ENCODE data around the gene ZNF783.
"Not testable (repeated sequence)": the region's sequence is repeated elsewhere in the genome, so short reads cannot be mapped to it uniquely, and the experiment has no call there.

Gene ZNF783

GRCh38 chr7:149228831-149229471 is 33.0 kb upstream of the ZNF783 start:
- Mint-ChIP-seq H3K4me1 (ENCODE audit: low read depth) (peaks cover 8% of the 10 kb centered on the region), H3K27ac (no peak overlapping the region), H3K9me3 (no peaks in the 10 kb centered on the region), H3K36me3 (ENCODE audit: low read depth) (peaks cover 25% of the 10 kb centered on the region), H3K4me3 (no peak overlapping the region), H3K27me3 (peaks cover 8% of the 10 kb centered on the region)
- intact Hi-C loops (cut with micrococcal nuclease): no loop called here

- Mint-ChIP-seq H3K27ac (no peak overlapping the region), H3K36me3 (ENCODE audit: low read depth) (peaks cover 20% of the 10 kb centered on the region), H3K27me3 (peaks cover 8% of the 10 kb centered on the region), H3K4me3 (no peak overlapping the region), H3K9me3 (no peaks in the 10 kb centered on the region), H3K4me1 (ENCODE audit: low read depth) (peaks cover 8% of the 10 kb centered on the region)
- intact Hi-C loops (cut with micrococcal nuclease): no loop called here
Measured at GRCh38 chr7:149229526-149229925, 32.5 kb upstream of the ZNF783 start.

- H3K36me3 Mint-ChIP-seq (ENCODE audit: low read depth): no peaks in the 10 kb centered on the region
- H3K4me1 Mint-ChIP-seq (ENCODE audit: low read depth): peaks cover 8% of the 10 kb centered on the region
- H3K9me3 Mint-ChIP-seq: no peaks in the 10 kb centered on the region
- peaks cover 8% of the 10 kb centered on the region for H3K27me3 Mint-ChIP-seq
- H3K4me3 Mint-ChIP-seq: no peak overlapping the region
- no peak overlapping the region for H3K27ac Mint-ChIP-seq
- intact Hi-C loops (cut with micrococcal nuclease): no loop called here
Measured at GRCh38 chr7:149232362-149232761, 29.6 kb upstream of the ZNF783 start.

- H3K36me3 Mint-ChIP-seq (ENCODE audit: low read depth); H3K4me3 Mint-ChIP-seq; H3K9me3 Mint-ChIP-seq; intact Hi-C loops (cut with micrococcal nuclease): not testable (repeated sequence)
- Mint-ChIP-seq H3K4me1 (ENCODE audit: low read depth) (peaks cover 11% of the 10 kb centered on the region), H3K27me3 (peaks cover 13% of the 10 kb centered on the region), H3K27ac (peak overlapping the region; percentile 41)
Measured at GRCh38 chr7:149233655-149234204, 28.3 kb upstream of the ZNF783 start.

- Mint-ChIP-seq H3K36me3 (ENCODE audit: low read depth) (peaks cover 18% of the 10 kb centered on the region), H3K4me3 (no peak overlapping the region), H3K9me3 (peaks cover 2% of the 10 kb centered on the region), H3K27me3 (peaks cover 8% of the 10 kb centered on the region), H3K4me1 (ENCODE audit: low read depth) (peaks cover 24% of the 10 kb centered on the region), H3K27ac (no peak overlapping the region)
- intact Hi-C loops (cut with micrococcal nuclease): no loop called here
Measured at GRCh38 chr7:149237502-149237901, 24.5 kb upstream of the ZNF783 start.

- peak overlapping the region; percentile 17 for H3K4me3 Mint-ChIP-seq
- H3K4me1 Mint-ChIP-seq (ENCODE audit: low read depth): peaks cover 24% of the 10 kb centered on the region
- H3K27me3 Mint-ChIP-seq: peaks cover 4% of the 10 kb centered on the region
- peaks cover 23% of the 10 kb centered on the region for H3K36me3 Mint-ChIP-seq (ENCODE audit: low read depth)
- intact Hi-C loops (cut with micrococcal nuclease): no loop called here
- H3K27ac Mint-ChIP-seq: peak overlapping the region; percentile 91
- peaks cover 8% of the 10 kb centered on the region for H3K9me3 Mint-ChIP-seq
Measured at GRCh38 chr7:149238051-149238450, 23.9 kb upstream of the ZNF783 start.

- intact Hi-C loops (cut with micrococcal nuclease): no loop called here
- peak within 1 kb of the TSS; percentile 90 for H3K4me3 Mint-ChIP-seq
- peaks cover 24% of the 10 kb centered on the region for H3K4me1 Mint-ChIP-seq (ENCODE audit: low read depth)
- H3K36me3 Mint-ChIP-seq (ENCODE audit: low read depth): peaks cover 23% of the 10 kb centered on the region
- H3K27ac Mint-ChIP-seq: peak within 1 kb of the TSS; percentile 91
- H3K9me3 Mint-ChIP-seq: peaks cover 8% of the 10 kb centered on the region
- H3K27me3 Mint-ChIP-seq: peaks cover 4% of the 10 kb centered on the region
Measured at GRCh38 chr7:149239345-149240143, 22.5 kb upstream of the ZNF783 start, which contains the start of gene ZNF212. Gene ZNF212 (plus strand): TSS chr7:149239651. CDS start chr7:149239779, 128 bp downstream.

- H3K27ac Mint-ChIP-seq: no peak overlapping the region
- peaks cover 4% of the 10 kb centered on the region for H3K27me3 Mint-ChIP-seq
- peaks cover 8% of the 10 kb centered on the region for H3K9me3 Mint-ChIP-seq
- peaks cover 23% of the 10 kb centered on the region for H3K36me3 Mint-ChIP-seq (ENCODE audit: low read depth)
- intact Hi-C loops (cut with micrococcal nuclease): no loop called here
- peaks cover 28% of the 10 kb centered on the region for H3K4me1 Mint-ChIP-seq (ENCODE audit: low read depth)
- peak overlapping the region; percentile 90 for H3K4me3 Mint-ChIP-seq
Measured at GRCh38 chr7:149240637-149241036, 21.4 kb upstream of the ZNF783 start.

- Mint-ChIP-seq H3K4me1 (ENCODE audit: low read depth) (peaks cover 33% of the 10 kb centered on the region), H3K36me3 (ENCODE audit: low read depth) (peaks cover 30% of the 10 kb centered on the region), H3K9me3 (peaks cover 8% of the 10 kb centered on the region), H3K27ac (no peak overlapping the region), H3K4me3 (no peak overlapping the region), H3K27me3 (peaks cover 4% of the 10 kb centered on the region)
- intact Hi-C loops (cut with micrococcal nuclease): no loop called here
Measured at GRCh38 chr7:149241696-149242095, 20.3 kb upstream of the ZNF783 start.

GRCh38 chr7:149245244-149245643 is 16.8 kb upstream of the ZNF783 start:
- no peak overlapping the region for H3K4me3 Mint-ChIP-seq
- H3K9me3 Mint-ChIP-seq: peaks cover 8% of the 10 kb centered on the region
- H3K36me3 Mint-ChIP-seq (ENCODE audit: low read depth): peaks cover 28% of the 10 kb centered on the region
- no peaks in the 10 kb centered on the region for H3K27me3 Mint-ChIP-seq
- H3K27ac Mint-ChIP-seq: no peak overlapping the region
- intact Hi-C loops (cut with micrococcal nuclease): no loop called here
- peaks cover 22% of the 10 kb centered on the region for H3K4me1 Mint-ChIP-seq (ENCODE audit: low read depth)

GRCh38 chr7:149245744-149246143 is 16.3 kb upstream of the ZNF783 start:
- H3K4me3 Mint-ChIP-seq: no peak overlapping the region
- peaks cover 33% of the 10 kb centered on the region for H3K36me3 Mint-ChIP-seq (ENCODE audit: low read depth)
- H3K27me3 Mint-ChIP-seq: no peaks in the 10 kb centered on the region
- intact Hi-C loops (cut with micrococcal nuclease): no loop called here
- H3K9me3 Mint-ChIP-seq: peaks cover 8% of the 10 kb centered on the region
- no peak overlapping the region for H3K27ac Mint-ChIP-seq
- H3K4me1 Mint-ChIP-seq (ENCODE audit: low read depth): peaks cover 17% of the 10 kb centered on the region

- Mint-ChIP-seq H3K27me3 (no peaks in the 10 kb centered on the region), H3K27ac (no peak overlapping the region), H3K4me3 (no peak overlapping the region), H3K36me3 (ENCODE audit: low read depth) (peaks cover 50% of the 10 kb centered on the region), H3K9me3 (no peaks in the 10 kb centered on the region), H3K4me1 (ENCODE audit: low read depth) (peaks cover 13% of the 10 kb centered on the region)
- intact Hi-C loops (cut with micrococcal nuclease): no loop called here
Measured at GRCh38 chr7:149248777-149249176, 13.2 kb upstream of the ZNF783 start.

GRCh38 chr7:149250151-149250550 is 11.8 kb upstream of the ZNF783 start:
- H3K27ac Mint-ChIP-seq; H3K27me3 Mint-ChIP-seq; H3K9me3 Mint-ChIP-seq; intact Hi-C loops (cut with micrococcal nuclease); H3K4me3 Mint-ChIP-seq: not testable (repeated sequence)
- Mint-ChIP-seq H3K4me1 (ENCODE audit: low read depth) (peaks cover 13% of the 10 kb centered on the region), H3K36me3 (ENCODE audit: low read depth) (peaks cover 64% of the 10 kb centered on the region)

GRCh38 chr7:149251518-149251917 is 10.5 kb upstream of the ZNF783 start:
- H3K27me3 Mint-ChIP-seq; H3K4me1 Mint-ChIP-seq (ENCODE audit: low read depth); H3K4me3 Mint-ChIP-seq; intact Hi-C loops (cut with micrococcal nuclease); H3K27ac Mint-ChIP-seq; H3K9me3 Mint-ChIP-seq: not testable (repeated sequence)
- H3K36me3 Mint-ChIP-seq (ENCODE audit: low read depth): peaks cover 65% of the 10 kb centered on the region

Measured in dendritic cell treated with granulocyte-macrophage colony-stimulating factor and Interleukin-4, amounts not matched to agents 40 ng/mL and 50 ng/mL, for 4 days (primary cell).